ENCODE data around the gene RIMS3.

DNA sequence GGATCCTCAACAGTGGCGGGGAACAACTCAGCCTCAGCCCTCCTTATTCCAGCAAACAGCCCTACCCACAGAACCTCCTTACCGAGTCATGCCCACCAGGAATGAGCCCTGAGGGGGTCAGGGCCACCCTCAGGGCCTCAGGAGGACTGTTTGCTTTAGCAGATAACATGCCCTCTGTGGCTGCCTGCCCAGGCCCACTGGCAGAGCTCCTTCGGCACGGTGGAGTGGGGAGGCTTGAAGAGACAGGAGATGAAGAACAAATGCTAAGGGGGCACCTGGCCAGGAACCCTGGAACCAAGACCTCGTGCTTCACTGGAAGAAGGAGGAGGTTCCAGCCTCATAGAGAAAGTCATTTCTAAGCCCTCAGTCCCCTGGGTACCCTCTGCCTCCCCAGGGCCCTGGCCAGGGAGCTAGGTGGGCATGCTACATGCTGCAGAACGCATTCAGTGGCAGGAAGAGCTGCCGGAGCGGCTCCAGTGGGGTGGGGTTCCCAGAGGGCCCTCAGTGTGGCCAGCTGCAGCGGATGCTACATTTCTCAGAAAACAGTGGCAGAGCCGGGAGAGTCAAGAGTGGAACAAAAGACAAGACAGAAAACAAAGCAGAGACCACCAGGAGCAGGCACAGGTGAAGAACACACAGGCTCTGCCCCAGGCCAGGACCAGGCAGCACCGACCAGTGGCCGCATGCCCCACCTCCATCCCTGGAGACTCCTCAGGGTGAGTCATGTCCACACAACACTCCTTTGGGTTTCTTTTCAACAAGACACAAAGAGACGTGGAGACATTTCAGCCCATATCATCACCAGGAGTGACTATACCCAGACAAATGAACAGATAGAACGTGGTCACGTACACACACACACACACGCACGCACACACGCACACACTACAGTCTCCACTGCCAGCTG, 39.8 kb downstream of the RIMS3 start:
- TF ChIP-seq, protein P1, sequence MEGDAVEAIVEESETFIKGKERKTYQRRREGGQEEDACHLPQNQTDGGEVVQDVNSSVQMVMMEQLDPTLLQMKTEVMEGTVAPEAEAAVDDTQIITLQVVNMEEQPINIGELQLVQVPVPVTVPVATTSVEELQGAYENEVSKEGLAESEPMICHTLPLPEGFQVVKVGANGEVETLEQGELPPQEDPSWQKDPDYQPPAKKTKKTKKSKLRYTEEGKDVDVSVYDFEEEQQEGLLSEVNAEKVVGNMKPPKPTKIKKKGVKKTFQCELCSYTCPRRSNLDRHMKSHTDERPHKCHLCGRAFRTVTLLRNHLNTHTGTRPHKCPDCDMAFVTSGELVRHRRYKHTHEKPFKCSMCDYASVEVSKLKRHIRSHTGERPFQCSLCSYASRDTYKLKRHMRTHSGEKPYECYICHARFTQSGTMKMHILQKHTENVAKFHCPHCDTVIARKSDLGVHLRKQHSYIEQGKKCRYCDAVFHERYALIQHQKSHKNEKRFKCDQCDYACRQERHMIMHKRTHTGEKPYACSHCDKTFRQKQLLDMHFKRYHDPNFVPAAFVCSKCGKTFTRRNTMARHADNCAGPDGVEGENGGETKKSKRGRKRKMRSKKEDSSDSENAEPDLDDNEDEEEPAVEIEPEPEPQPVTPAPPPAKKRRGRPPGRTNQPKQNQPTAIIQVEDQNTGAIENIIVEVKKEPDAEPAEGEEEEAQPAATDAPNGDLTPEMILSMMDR (IDR thresholded peaks at IDR 0.05; ENCODE audit: low read depth, low read length): no peak
- TF ChIP-seq EZH2phosphoT487 (IDR thresholded peaks at IDR 0.05; ENCODE audit: low read depth): no peak
